GM23248 (cell line): ENCODE results near the gene IPO11. TPM values are rescaled to one million over a fixed set of nuclear protein-coding genes. Genes with fewer than 3 reads are reported as not detected.
"Not testable (repeated sequence)": the region's sequence is repeated elsewhere in the genome, so short reads cannot be mapped to it uniquely, and the experiment has no call there.

Source experiments
- DNase-seq: peaks from one replicate; pipeline ENCODE4 v3.0.0-alpha.2; 2015
- H2AFZ ChIP-seq: fragments of 200-600 bp; sonication (generic); 2 replicates; pipeline ENCODE4 v1.6.1; 2016; ENCODE audit warnings: antibody characterized with exemption
- H3F3A ChIP-seq: fragments of 200-600 bp; sonication (generic); 2 replicates; pipeline ENCODE4 v1.6.1; 2016; ENCODE audit warnings: mild to moderate bottlenecking, antibody characterized with exemption, mixed run types; ENCODE audit not compliant: insufficient read depth
- H3K27ac ChIP-seq: fragments of 200-600 bp; sonication (generic); 2 replicates; pipeline ENCODE4 v1.5.1; 2016; ENCODE audit warnings: mild to moderate bottlenecking
- H3K27me3 ChIP-seq: fragments of 200-600 bp; sonication (generic); replicated peaks from 2 replicates; pipeline ENCODE4 v1.6.1; 2016; ENCODE audit warnings: mild to moderate bottlenecking; ENCODE audit not compliant: insufficient read depth
- H3K36me3 ChIP-seq: fragments of 200-600 bp; sonication (generic); 2 replicates; pipeline ENCODE4 v1.6.1; 2016; ENCODE audit warnings: low read depth, mild to moderate bottlenecking
- H3K4me1 ChIP-seq: fragments of 200-600 bp; sonication (generic); 2 replicates; pipeline ENCODE4 v1.6.1; 2016; ENCODE audit warnings: mild to moderate bottlenecking; ENCODE audit not compliant: insufficient read depth
- H3K4me2 ChIP-seq: fragments of 200-600 bp; sonication (generic); one replicate; pipeline ENCODE4 v1.6.1; 2016; ENCODE audit warnings: mild to moderate bottlenecking; ENCODE audit not compliant: unreplicated experiment
- H3K4me3 ChIP-seq: fragments of 200-600 bp; sonication (generic); 2 replicates; pipeline ENCODE4 v1.5.1; 2016; ENCODE audit warnings: mild to moderate bottlenecking
- H3K79me2 ChIP-seq: fragments of 200-600 bp; sonication (generic); 2 replicates; pipeline ENCODE4 v1.6.1; 2016; ENCODE audit warnings: mild to moderate bottlenecking; ENCODE audit not compliant: insufficient read depth
- H3K9ac ChIP-seq: fragments of 200-600 bp; sonication (generic); 2 replicates; pipeline ENCODE4 v1.6.1; 2016; ENCODE audit warnings: mild to moderate bottlenecking
- H3K9me2 ChIP-seq: fragments of 200-600 bp; sonication (generic); 2 replicates; pipeline ENCODE4 v1.6.1; 2016; ENCODE audit warnings: mixed run types, mild to moderate bottlenecking, moderate library complexity; ENCODE audit not compliant: insufficient read depth
- H3K9me3 ChIP-seq: fragments of 200-600 bp; sonication (generic); one replicate; pipeline ENCODE4 v1.6.1; 2017; ENCODE audit warnings: low read depth
- H4K20me1 ChIP-seq: fragments of 200-600 bp; sonication (generic); 2 replicates; pipeline ENCODE4 v1.6.0; 2016; ENCODE audit not compliant: insufficient read depth
- EZH2 ChIP-seq: fragments of 200-600 bp; sonication (generic); IDR thresholded peaks from 2 replicates; pipeline ENCODE4 v1.6.1; 2018; ENCODE audit warnings: antibody characterized with exemption, mild to moderate bottlenecking; ENCODE audit not compliant: insufficient read depth, poor library complexity, severe bottlenecking
- EZH2phosphoT487 ChIP-seq: fragments of 200-600 bp; sonication (generic); IDR thresholded peaks from 2 replicates; pipeline ENCODE4 v1.6.1; 2018; ENCODE audit warnings: antibody characterized with exemption, moderate library complexity, mild to moderate bottlenecking, low read depth; ENCODE audit not compliant: insufficient read depth
- WGBS, 2 experiments: methylation state at CpG; one replicate each; pipeline ENCODE4 v1.1.6; 2015 to 2017; ENCODE audit warnings: low lambda C conversion rate in 2 of 2, low coverage in 1 of 2; ENCODE audit errors: missing lambda C conversion rate in 2 of 2; 5-methylcytosine and 5-hydroxymethylcytosine counted together
- in situ Hi-C: fragments of 300-500 bp; cut with MboI; formaldehyde crosslinking; loops from 2 replicates; pipeline ENCODE4 v1.15.0; 2020
- polyA plus RNA-seq: library from polyadenylated mRNA; unstranded; fragments of >200 nt; fragmentation: Nextera tagmentation; extraction: Ambion mirVana; gene quantifications from 2 replicates; pipeline ENCODE4 v1.2.1, GENCODE V29; 2016
- total RNA-seq: library from RNA; depleted of rRNA; stranded (reverse); fragments of >200 nt; shearing (Covaris generic); gene quantifications from 2 replicates; pipeline ENCODE4 v1.2.3, GENCODE V29; 2014

Gene IPO11
- total and polyA plus RNA-seq, 2 experiments from 2014 or later, result 19.9 to 26.5 TPM

DNA sequence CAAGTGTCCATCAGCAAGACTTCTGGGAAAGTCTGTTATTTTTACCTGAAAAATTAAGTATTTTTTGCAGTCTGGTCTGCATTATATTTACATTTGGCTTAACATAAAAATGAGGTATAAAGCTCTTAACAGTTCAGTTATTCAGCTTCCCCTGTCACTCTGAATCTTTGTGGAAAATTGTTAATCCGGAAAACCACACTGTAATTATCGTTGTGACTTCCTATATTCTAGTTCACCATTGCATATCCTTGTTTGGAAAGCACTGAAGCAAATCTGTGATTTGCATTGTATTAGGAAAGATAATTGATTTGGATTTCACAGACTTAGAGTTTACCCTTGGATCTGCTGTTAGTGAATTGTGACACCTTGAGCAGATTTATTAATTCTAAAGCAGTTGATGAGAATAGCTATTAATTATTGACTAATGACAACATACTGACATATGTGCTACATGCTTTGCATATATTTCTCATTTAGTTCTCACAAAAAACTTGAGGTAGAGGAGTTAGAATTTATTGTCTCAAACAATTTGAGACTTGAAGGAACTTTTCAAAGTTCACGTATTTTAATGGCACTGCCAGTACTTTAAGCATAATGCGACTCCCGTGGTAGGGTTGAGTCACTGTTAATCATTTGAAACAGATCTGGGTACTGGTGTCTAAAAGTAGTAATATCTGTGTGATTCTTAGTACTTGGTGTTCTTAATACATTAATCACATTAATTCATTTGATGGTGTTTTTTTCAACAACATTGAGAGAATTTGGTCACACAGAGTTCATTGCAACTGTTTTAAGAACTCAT is 94.3 kb downstream of the IPO11 start:
- Histone ChIP-seq H3K9me2 (no peaks in the 10 kb centered on the region), H2AFZ (no peak overlapping the region), H3K9me3 (no peaks in the 10 kb centered on the region), H3K27me3 (no peaks in the 10 kb centered on the region), H3K9ac (no peak overlapping the region), H3K27ac (no peak overlapping the region), H3K36me3 (peaks cover 16% of the 10 kb centered on the region), H4K20me1 (no peaks in the 10 kb centered on the region), H3K4me2 (no peak overlapping the region), H3K4me1 (no peaks in the 10 kb centered on the region), H3F3A (no peaks in the 10 kb centered on the region), H3K4me3 (no peak overlapping the region), H3K79me2 (no peaks in the 10 kb centered on the region)
- TF ChIP-seq EZH2phosphoT487 (no peak), EZH2 (no peak)
- in situ Hi-C loops, result no loop called here
- WGBS, 2 experiments, result 93 to 97% methylated on average over 5 of the region's 5 CpGs
- DNase-seq, result no peak

DNA sequence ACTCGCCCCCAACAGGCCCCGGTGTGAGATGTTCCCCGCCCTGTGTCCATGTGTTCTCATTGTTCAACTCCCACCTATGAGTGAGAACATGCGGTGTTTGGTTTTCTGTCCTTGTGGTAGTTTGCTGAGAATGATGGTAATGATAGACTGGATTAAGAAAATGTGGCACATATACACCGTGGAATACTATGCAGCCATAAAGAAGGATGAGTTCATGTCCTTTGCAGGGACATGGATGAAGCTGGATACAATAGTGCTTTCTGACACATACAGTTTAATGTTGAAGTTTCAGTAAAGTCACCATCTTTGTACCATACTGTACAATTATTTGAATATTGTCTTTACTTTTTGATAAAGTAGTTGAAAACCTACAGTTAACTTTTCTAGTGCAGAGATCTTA is 96.2 kb downstream of the IPO11 start:
- H3F3A ChIP-seq, H3K79me2 ChIP-seq, H3K9me2 ChIP-seq, H3K9me3 ChIP-seq, H4K20me1 ChIP-seq, in situ Hi-C loops, H3K9ac ChIP-seq, H3K27me3 ChIP-seq, H3K4me2 ChIP-seq, H3K4me1 ChIP-seq, H3K27ac ChIP-seq, DNase-seq, H2AFZ ChIP-seq, H3K4me3 ChIP-seq: not testable (repeated sequence)
- WGBS, 2 experiments, result 98 to 99% methylated on average over 5 of the region's 5 CpGs
- peaks cover 16% of the 10 kb centered on the region for H3K36me3 ChIP-seq

DNA sequence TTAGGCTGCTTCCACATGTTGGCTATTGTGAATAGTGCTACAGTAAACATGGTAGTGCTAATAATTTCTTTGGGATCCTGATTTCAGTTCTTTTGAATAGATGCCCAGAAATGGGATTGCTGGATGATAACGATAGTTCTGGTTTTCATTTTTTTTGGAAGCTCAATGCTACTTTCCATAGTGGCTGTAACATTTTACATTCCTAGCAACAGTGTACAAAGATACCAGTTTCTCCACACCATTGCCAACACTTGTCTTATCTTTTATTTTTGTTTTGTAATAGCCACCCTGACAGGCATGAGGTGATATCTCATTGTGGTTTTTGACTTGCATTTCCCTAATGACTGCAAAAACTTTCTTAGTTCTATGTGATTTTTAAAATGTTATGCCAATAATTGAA is 97.2 kb downstream of the IPO11 start:
- H3K9ac ChIP-seq, result no peak overlapping the region
- peaks cover 14% of the 10 kb centered on the region for H3K36me3 ChIP-seq
- in situ Hi-C loops, result no loop called here
- H3K4me1 ChIP-seq, result no peaks in the 10 kb centered on the region
- no peak overlapping the region for H3K27ac ChIP-seq
- H2AFZ ChIP-seq, result no peak overlapping the region
- DNase-seq, result no peak
- H3K9me2 ChIP-seq, result no peaks in the 10 kb centered on the region
- TF ChIP-seq EZH2phosphoT487, result no peak
- no peak for TF ChIP-seq EZH2
- H3K9me3 ChIP-seq, result no peaks in the 10 kb centered on the region
- H4K20me1 ChIP-seq, result no peaks in the 10 kb centered on the region
- H3F3A ChIP-seq, result no peaks in the 10 kb centered on the region
- WGBS, 2 experiments, result 27 to 40% methylated on average over 1 of the region's 1 CpG
- no peaks in the 10 kb centered on the region for H3K27me3 ChIP-seq
- no peak overlapping the region for H3K4me3 ChIP-seq
- H3K4me2 ChIP-seq, result no peak overlapping the region
- H3K79me2 ChIP-seq, result no peaks in the 10 kb centered on the region

DNA sequence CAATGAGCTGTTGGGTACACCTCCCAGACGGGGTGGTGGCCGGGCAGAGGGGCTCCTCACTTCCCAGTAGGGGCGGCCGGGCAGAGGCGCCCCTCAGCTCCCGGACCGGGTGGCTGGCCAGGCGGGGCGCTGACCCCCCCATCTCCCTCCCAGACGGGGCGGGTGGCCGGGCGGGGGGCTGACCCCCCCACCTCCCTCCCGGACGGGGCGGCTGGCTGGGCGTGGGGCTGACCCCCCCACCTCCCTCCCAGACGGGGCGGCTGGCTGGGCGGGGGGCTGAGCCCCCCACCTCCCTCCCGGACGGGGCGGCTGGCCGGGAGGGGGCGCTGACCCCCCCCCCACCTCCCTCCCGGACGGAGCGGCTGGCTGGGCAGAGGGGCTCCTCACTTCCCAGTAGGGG is 100.5 kb downstream of the IPO11 start:
- H3K36me3 ChIP-seq, H3K27me3 ChIP-seq, H3K9me2 ChIP-seq, H3K4me2 ChIP-seq, H3K9me3 ChIP-seq, H3F3A ChIP-seq, H3K4me1 ChIP-seq, H3K79me2 ChIP-seq, H3K4me3 ChIP-seq, DNase-seq, H3K27ac ChIP-seq, H4K20me1 ChIP-seq, H2AFZ ChIP-seq, in situ Hi-C loops, H3K9ac ChIP-seq: not testable (repeated sequence)
- WGBS, 2 experiments, result 94% methylated on average over 15 of the region's 28 CpGs; no CpG with 5 or more reads in 1 of the 2 experiments
